CD8-positive, alpha-beta memory T cell (primary cell): Measurements from ENCODE around the gene CEBPZOS. TPM values are rescaled to one million over a fixed set of nuclear protein-coding genes. Genes with fewer than 3 reads are reported as not detected.
"Not testable (repeated sequence)": the region's sequence is repeated elsewhere in the genome, so short reads cannot be mapped to it uniquely, and the experiment has no call there.

Experiments
- CTCF ChIA-PET: fragments of 350-600 bp; sonication (Branson Sonifier 250); formaldehyde crosslinking; loops from one replicate; lab custom pipeline; 2021; ENCODE audit warnings: antibody characterized with exemption; lab: Charles Lee
- POLR2A ChIA-PET: fragments of 350-600 bp; sonication (Branson Sonifier 250); formaldehyde crosslinking; loops from one replicate; lab custom pipeline; 2021; ENCODE audit warnings: antibody characterized with exemption; lab: Charles Lee
- DNase-seq, 5 donors: peaks; one replicate each; pipeline versions ENCODE4 v3.0.0 to v3.0.0-alpha.2; 2020 to 2022; ENCODE audit warnings: mixed read lengths in 1 of 5
- H3K27ac ChIP-seq: one replicate; pipeline ENCODE4 v1.7.0; 2013; ENCODE audit warnings: low read depth, mild to moderate bottlenecking, low read length, moderate library complexity
- H3K27me3 ChIP-seq: 2 replicates; pipeline ENCODE4 v1.7.0; 2013; ENCODE audit warnings: low read length, mild to moderate bottlenecking; ENCODE audit not compliant: insufficient read depth, poor library complexity, severe bottlenecking
- H3K36me3 ChIP-seq: 2 replicates; pipeline ENCODE4 v1.7.0; 2013; ENCODE audit warnings: mild to moderate bottlenecking, low read length, moderate library complexity; ENCODE audit not compliant: insufficient read depth
- H3K4me1 ChIP-seq: 2 replicates; pipeline ENCODE4 v1.7.0; 2013; ENCODE audit warnings: mild to moderate bottlenecking, low read length, moderate library complexity; ENCODE audit not compliant: insufficient read depth
- H3K4me3 ChIP-seq: 2 replicates; pipeline ENCODE4 v1.7.0; 2013; ENCODE audit warnings: mild to moderate bottlenecking, low read length
- H3K9me3 ChIP-seq: 2 replicates; pipeline ENCODE4 v1.7.0; 2013; ENCODE audit warnings: mild to moderate bottlenecking, low read length
- H3K27ac Mint-ChIP-seq, 8 donors: one replicate each; pipeline ENCODE4 v1.8.0; 2020 to 2021; ENCODE audit warnings: mixed read lengths in 8 of 8, mild to moderate bottlenecking in 6 of 8, inconsistent platforms in 3 of 8, moderate library complexity in 3 of 8
- H3K27me3 Mint-ChIP-seq, 2 donors: one replicate each; pipeline ENCODE4 v1.8.0; 2020 to 2021; ENCODE audit warnings: mixed read lengths in 2 of 2, mild to moderate bottlenecking in 1 of 2, moderate library complexity in 1 of 2
- H3K36me3 Mint-ChIP-seq, 3 donors: one replicate each; pipeline ENCODE4 v1.8.0; 2020 to 2021; ENCODE audit warnings: mixed read lengths in 3 of 3, inconsistent platforms in 1 of 3, mild to moderate bottlenecking in 1 of 3
- H3K4me1 Mint-ChIP-seq, 3 donors: one replicate each; pipeline ENCODE4 v1.8.0; 2020 to 2021; ENCODE audit warnings: mixed read lengths in 3 of 3, inconsistent platforms in 1 of 3, mild to moderate bottlenecking in 1 of 3
- H3K4me3 Mint-ChIP-seq, 7 donors: one replicate each; pipeline ENCODE4 v1.8.0; 2020 to 2021; ENCODE audit warnings: mixed read lengths in 7 of 7, mild to moderate bottlenecking in 6 of 7, moderate library complexity in 4 of 7, inconsistent platforms in 2 of 7
- H3K9me3 Mint-ChIP-seq, 5 donors: one replicate each; pipeline ENCODE4 v1.8.0; 2020 to 2022; ENCODE audit warnings: mixed read lengths in 5 of 5, mild to moderate bottlenecking in 3 of 5, moderate library complexity in 2 of 5, inconsistent platforms in 1 of 5
- polyA plus RNA-seq: library from polyadenylated mRNA; unstranded; fragments of 300-500 nt; fragmentation: Illumina TruSeq; gene quantifications from one replicate; pipeline ENCODE4 v1.2.3, GENCODE V29; 2021
- total RNA-seq, 2 experiments: library from RNA; stranded (reverse); gene quantifications; one replicate each; pipeline ENCODE4 v1.2.3, GENCODE V29; 2021

CEBPZOS gene
- total and polyA plus RNA-seq, 3 experiments from 2014 or later = 33.7 to 43.6 (median 35.0) TPM

DNA sequence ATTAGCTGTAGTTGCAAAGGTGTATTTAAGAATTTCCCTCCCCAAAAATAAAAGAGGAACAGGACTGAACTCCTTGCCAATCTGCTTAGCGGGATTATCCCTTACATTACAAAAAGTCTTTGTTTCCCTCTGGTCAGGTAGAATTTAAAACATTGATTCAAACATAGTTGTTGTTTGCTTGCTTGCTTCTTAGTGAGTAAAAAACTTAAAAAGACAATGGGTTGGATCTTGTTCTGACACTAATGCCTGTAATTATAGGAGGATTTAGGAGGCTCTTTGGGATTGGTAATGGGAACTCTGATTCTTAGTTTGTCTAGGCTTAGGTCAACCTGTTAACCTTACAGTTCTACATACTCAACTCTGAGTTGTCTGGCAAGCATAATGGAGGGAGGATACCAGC, 3.7 kb upstream of the CEBPZOS start:
- Mint-ChIP-seq H3K36me3 (peaks cover 0 to 9% (median 0%) of the 10 kb centered on the region in 3 donors), H3K9me3 (no peaks in the 10 kb centered on the region), H3K27ac (no peak overlapping the region), H3K4me1 (peaks cover 12 to 14% (median 13%) of the 10 kb centered on the region in 3 donors), H3K4me3 (peak overlapping the region in 1 of 7 donors; percentile 7), H3K27me3 (peaks cover 2 to 4% of the 10 kb centered on the region in 2 donors)
- CTCF ChIA-PET = no interaction called here
- no peak overlapping the region for H3K27ac ChIP-seq
- no peak for DNase-seq
- H3K4me1 ChIP-seq = peaks cover 7% of the 10 kb centered on the region
- H3K4me3 ChIP-seq = no peak overlapping the region
- POLR2A ChIA-PET = no interaction called here
- H3K9me3 ChIP-seq = no peaks in the 10 kb centered on the region
- H3K27me3 ChIP-seq = no peaks in the 10 kb centered on the region
- no peaks in the 10 kb centered on the region for H3K36me3 ChIP-seq

DNA sequence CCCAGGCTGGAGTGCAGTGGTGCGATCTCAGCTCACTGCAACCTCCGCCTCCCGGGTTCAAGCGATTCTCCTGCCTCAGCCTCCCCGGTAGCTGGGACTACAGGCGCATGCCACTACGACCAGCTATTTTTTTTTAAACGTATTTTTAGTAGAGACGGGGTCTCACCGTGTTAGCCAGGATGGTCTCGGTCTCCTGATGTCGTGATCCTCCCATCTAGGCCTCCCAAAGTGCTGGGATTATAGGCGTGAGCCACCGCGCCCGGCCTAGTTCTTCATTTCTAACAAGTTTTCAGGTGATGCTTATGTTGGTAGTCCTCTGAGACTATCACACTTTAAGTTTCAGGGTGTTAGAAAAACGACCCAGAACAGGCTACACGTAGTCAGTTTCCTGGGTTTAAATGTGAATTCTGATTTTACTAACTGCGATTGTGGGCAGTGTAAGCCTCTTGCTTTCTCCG, 405 bp upstream of the CEBPZOS start:
- H3K36me3 ChIP-seq, H3K27me3 ChIP-seq, H3K9me3 Mint-ChIP-seq, H3K9me3 ChIP-seq, POLR2A ChIA-PET, DNase-seq, CTCF ChIA-PET, H3K27me3 Mint-ChIP-seq: not testable (repeated sequence)
- Histone ChIP-seq H3K4me1 (peaks cover 26% of the 10 kb centered on the region), H3K27ac (peak overlapping the region; percentile 82), H3K4me3 (peak overlapping the region; percentile 82)
- Mint-ChIP-seq H3K36me3 (peaks cover 0 to 22% (median 0%) of the 10 kb centered on the region in 3 donors), H3K27ac (peak overlapping the region; percentile 78 to 100 (median 98)), H3K4me3 (peak overlapping the region; percentile 89 to 99 (median 95)), H3K4me1 (peaks cover 32 to 38% (median 34%) of the 10 kb centered on the region in 3 donors)

DNA sequence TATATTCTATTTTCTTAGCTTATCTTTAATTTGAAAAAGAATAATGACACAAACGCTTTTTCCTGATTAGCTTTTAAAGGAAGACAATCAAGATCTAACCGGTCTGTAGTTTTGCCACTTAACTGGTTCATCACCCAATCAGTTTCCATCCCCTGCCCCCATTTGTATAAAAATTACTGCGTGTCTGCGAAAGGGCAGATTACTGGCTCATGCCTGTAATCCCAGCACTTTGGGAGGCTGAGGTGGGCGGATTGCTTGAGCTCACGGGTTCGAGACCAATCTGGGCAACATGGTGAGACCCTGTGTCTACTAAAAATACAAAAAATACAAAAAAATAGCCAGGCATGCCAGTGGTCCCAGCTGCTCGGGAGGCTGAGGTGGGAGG, 2.4 kb downstream of the CEBPZOS start:
- Histone ChIP-seq H3K27me3 (no peaks in the 10 kb centered on the region), H3K27ac (no peak overlapping the region), H3K4me1 (peaks cover 29% of the 10 kb centered on the region), H3K36me3 (peaks cover 4% of the 10 kb centered on the region), H3K4me3 (no peak overlapping the region), H3K9me3 (no peaks in the 10 kb centered on the region)
- Mint-ChIP-seq H3K4me3 (peak overlapping the region in 6 of 7 donors; percentile 12 to 97 (median 56)), H3K27ac (peak overlapping the region in 4 of 8 donors; percentile 10 to 61 (median 36)), H3K9me3 (peaks cover 0 to 2% (median 0%) of the 10 kb centered on the region in 5 donors), H3K36me3 (peaks cover 7 to 46% (median 11%) of the 10 kb centered on the region in 3 donors), H3K27me3 (no peaks in the 10 kb centered on the region), H3K4me1 (peaks cover 40 to 57% (median 49%) of the 10 kb centered on the region in 3 donors)
- no peak for DNase-seq
- CTCF ChIA-PET = interaction anchor here (0.6 to 1.2 kb wide), 2 partner anchors 8 to 43 kb away, joined by 3 read pairs; no protein-coding TSS in a partner anchor
- POLR2A ChIA-PET = interaction anchor here (0.6 to 1.3 kb wide), 2 partner anchors 33 to 44 kb away, joined by 4 to 5 read pairs; partner anchors contain the start of genes CEBPZ and NDUFAF7

DNA sequence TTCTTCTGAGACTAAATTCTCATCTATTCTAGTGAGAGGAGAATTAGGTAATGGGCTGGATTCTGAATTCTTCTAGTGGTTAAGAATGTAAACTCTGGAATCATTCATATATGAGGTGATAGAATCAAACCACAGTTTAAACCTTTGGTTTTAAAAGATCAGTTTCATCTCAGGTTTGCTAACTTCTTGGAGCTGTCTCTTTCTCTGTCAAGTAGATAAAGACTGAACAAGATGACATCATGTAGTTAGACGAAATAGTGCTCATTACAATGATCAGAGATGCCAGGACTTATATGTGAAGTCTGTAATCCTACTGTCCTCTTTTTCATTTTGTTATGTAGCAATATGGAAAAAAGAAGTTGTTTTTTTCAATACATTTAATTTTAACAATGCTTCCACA, 4.9 kb downstream of the CEBPZOS start:
- H3K36me3 ChIP-seq = peaks cover 14% of the 10 kb centered on the region
- H3K27me3 ChIP-seq = no peaks in the 10 kb centered on the region
- ChIA-PET CTCF (interaction anchor here (1.4 kb wide), 1 partner anchor 52 kb away, joined by 3 read pairs; no protein-coding TSS in a partner anchor), POLR2A (interaction anchor here (1.0 kb wide), 1 partner anchor 31 kb away, joined by 3 read pairs; the partner anchor contains the start of genes CEBPZ and NDUFAF7)
- H3K9me3 ChIP-seq = no peaks in the 10 kb centered on the region
- no peak for DNase-seq
- no peak overlapping the region for H3K4me3 ChIP-seq
- peaks cover 49 to 64% (median 50%) of the 10 kb centered on the region in 3 donors for H3K4me1 Mint-ChIP-seq
- H3K4me1 ChIP-seq = peaks cover 29% of the 10 kb centered on the region
- peaks cover 20 to 68% (median 35%) of the 10 kb centered on the region in 3 donors for H3K36me3 Mint-ChIP-seq
- H3K9me3 Mint-ChIP-seq = peaks cover 0 to 12% (median 2%) of the 10 kb centered on the region in 5 donors
- no peaks in the 10 kb centered on the region for H3K27me3 Mint-ChIP-seq
- peak overlapping the region in 6 of 8 donors; percentile 8 to 79 (median 57) for H3K27ac Mint-ChIP-seq
- H3K27ac ChIP-seq = no peak overlapping the region
- H3K4me3 Mint-ChIP-seq = no peak overlapping the region

DNA sequence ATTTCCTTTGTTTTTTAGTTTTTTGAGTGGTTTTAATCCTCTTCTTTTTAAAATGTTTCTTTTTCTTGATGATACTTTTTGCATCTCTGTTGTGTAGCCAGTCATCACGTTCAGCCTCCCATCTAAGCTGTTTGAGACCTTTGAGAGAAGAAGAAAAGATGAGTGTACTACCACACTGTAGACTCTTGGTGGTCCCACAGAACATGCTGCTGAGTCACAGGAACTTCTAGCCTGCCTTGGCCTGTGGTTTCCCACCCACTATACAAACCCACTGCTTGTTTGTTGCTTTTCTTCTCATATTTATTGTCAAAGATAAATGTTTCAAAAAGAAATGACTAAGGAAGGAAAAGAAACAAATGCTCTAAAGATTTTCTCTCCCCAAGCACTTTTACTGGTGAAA, 5.5 kb downstream of the CEBPZOS start:
- ChIA-PET POLR2A (interaction anchor here (0.8 kb wide), 1 partner anchor 82 kb away, joined by 3 read pairs; no protein-coding TSS in a partner anchor), CTCF (interaction anchor here (1.4 kb wide), 1 partner anchor 53 kb away, joined by 3 read pairs; no protein-coding TSS in a partner anchor)
- Histone ChIP-seq H3K9me3 (no peaks in the 10 kb centered on the region), H3K4me1 (peaks cover 29% of the 10 kb centered on the region), H3K27me3 (no peaks in the 10 kb centered on the region), H3K4me3 (no peak overlapping the region), H3K27ac (no peak overlapping the region), H3K36me3 (peaks cover 20% of the 10 kb centered on the region)
- Mint-ChIP-seq H3K27ac (peak overlapping the region; percentile 8 to 78 (median 40)), H3K27me3 (no peaks in the 10 kb centered on the region), H3K4me1 (peaks cover 48 to 63% (median 49%) of the 10 kb centered on the region in 3 donors), H3K9me3 (peaks cover 2 to 14% (median 4%) of the 10 kb centered on the region in 5 donors), H3K36me3 (peaks cover 24 to 69% (median 41%) of the 10 kb centered on the region in 3 donors), H3K4me3 (peak overlapping the region in 3 of 7 donors; percentile 5 to 41 (median 31))
- peak in 3 of 5 donors; percentile 6 to 71 (median 12) for DNase-seq

DNA sequence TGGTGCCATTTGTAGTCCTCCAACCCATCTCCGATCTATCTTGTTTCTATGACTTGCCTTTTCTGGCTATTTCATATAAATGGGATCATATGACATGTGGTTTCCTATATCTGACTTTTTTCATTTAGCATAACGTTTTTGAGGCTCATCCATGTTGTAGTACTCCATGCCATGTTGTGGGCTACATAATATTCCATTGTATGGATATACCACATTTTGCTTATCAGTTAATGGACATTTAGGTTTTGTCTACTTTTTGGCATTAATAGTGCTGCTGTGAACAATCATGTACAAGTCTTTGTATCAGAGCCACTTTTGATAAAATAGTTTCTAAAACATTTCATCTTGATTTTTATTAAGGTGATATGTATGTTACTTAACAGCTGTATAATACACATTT, 7.4 kb downstream of the CEBPZOS start:
- no peak overlapping the region for H3K4me3 ChIP-seq
- Mint-ChIP-seq H3K9me3 (peaks cover 14 to 30% (median 19%) of the 10 kb centered on the region in 5 donors), H3K4me1 (peaks cover 48 to 69% (median 51%) of the 10 kb centered on the region in 3 donors), H3K27ac (peak overlapping the region in 1 of 8 donors; percentile 20), H3K27me3 (no peaks in the 10 kb centered on the region), H3K36me3 (peaks cover 43 to 85% (median 60%) of the 10 kb centered on the region in 3 donors), H3K4me3 (no peak overlapping the region)
- peaks cover 12% of the 10 kb centered on the region for H3K4me1 ChIP-seq
- H3K27me3 ChIP-seq = no peaks in the 10 kb centered on the region
- H3K36me3 ChIP-seq = peaks cover 30% of the 10 kb centered on the region
- ChIA-PET POLR2A (no interaction called here), CTCF (interaction anchor here (1.4 kb wide), 1 partner anchor 17 kb away, joined by 4 read pairs; no protein-coding TSS in a partner anchor)
- no peak for DNase-seq
- no peak overlapping the region for H3K27ac ChIP-seq
- H3K9me3 ChIP-seq = no peaks in the 10 kb centered on the region

DNA sequence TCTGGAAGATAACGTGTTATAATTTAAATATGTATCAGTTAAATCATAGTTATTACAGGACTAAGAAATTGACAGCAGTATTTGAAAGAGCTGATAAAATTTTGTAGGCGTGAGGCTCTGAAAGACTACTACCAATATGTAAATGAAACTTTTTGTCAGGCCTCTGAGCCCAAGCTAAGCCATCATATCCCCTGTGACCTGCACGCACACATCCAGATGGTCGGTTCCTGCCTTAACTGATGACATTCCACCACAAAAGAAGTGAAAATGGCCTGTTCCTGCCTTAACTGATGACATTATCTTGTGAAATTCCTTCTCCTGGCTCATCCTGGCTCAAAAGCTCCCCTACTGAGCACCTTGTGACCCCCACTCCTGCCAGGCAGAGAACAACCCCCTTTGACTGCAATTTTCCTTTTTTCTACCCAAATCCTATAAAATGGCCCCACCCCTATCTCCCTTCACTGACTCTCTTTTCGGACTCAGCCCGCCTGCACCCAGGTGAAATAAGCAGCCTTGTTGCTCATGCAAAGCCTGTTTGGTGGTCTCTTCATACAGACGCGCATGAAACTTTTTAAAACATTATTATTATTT, 8.9 kb downstream of the CEBPZOS start:
- H3K4me3 ChIP-seq, DNase-seq, CTCF ChIA-PET, H3K27ac ChIP-seq, H3K4me3 Mint-ChIP-seq, H3K4me1 ChIP-seq, H3K27me3 ChIP-seq, H3K27me3 Mint-ChIP-seq, H3K9me3 ChIP-seq, H3K27ac Mint-ChIP-seq, POLR2A ChIA-PET: not testable (repeated sequence)
- peaks cover 38 to 65% (median 39%) of the 10 kb centered on the region in 3 donors for H3K4me1 Mint-ChIP-seq
- H3K36me3 ChIP-seq = peaks cover 36% of the 10 kb centered on the region
- peaks cover 58 to 94% (median 75%) of the 10 kb centered on the region in 3 donors for H3K36me3 Mint-ChIP-seq
- peaks cover 18 to 36% (median 25%) of the 10 kb centered on the region in 5 donors for H3K9me3 Mint-ChIP-seq
